Kidney (tissue), 14 donors: ENCODE measurements around the gene OLIG3. TPM values are rescaled to one million over a fixed set of nuclear protein-coding genes. Genes with fewer than 3 reads are reported as not detected.

Experiments
- DNase-seq, 5 donors: peaks; one replicate each; pipeline ENCODE4 v3.0.0-alpha.2; 2013 to 2020
- FAIRE-seq: peaks from 2 replicates; lab custom pipeline; 2012; peaks lifted over from hg19 to GRCh38; lab: Jason Lieb, UNC
- H3K27ac ChIP-seq, 2 donors: one replicate each; pipeline ENCODE4 v1.7.0; 2013; ENCODE audit warnings: low read depth in 2 of 2, low read length in 2 of 2, inconsistent platforms in 1 of 2
- H3K27me3 ChIP-seq: one replicate; pipeline ENCODE4 v1.7.1; 2013; ENCODE audit warnings: low read length, inconsistent platforms; ENCODE audit not compliant: control insufficient read depth, insufficient read depth
- H3K36me3 ChIP-seq, 3 donors: one replicate each; pipeline versions ENCODE4 v1.7.0 to v1.7.1; 2013; ENCODE audit warnings: low read length in 3 of 3, control low read depth in 1 of 3, inconsistent platforms in 1 of 3; ENCODE audit not compliant: insufficient read depth in 3 of 3, control insufficient read depth in 2 of 3
- H3K4me1 ChIP-seq, 3 donors: one replicate each; pipeline versions ENCODE4 v1.7.0 to v1.7.1; 2013; ENCODE audit warnings: low read length in 3 of 3, inconsistent platforms in 1 of 3, low read depth in 1 of 3; ENCODE audit not compliant: control insufficient read depth in 2 of 3, insufficient read depth in 2 of 3
- H3K4me3 ChIP-seq, 3 donors: one replicate each; pipeline versions ENCODE4 v1.7.0 to v1.8.1; 2013; ENCODE audit warnings: low read length in 3 of 3, control low read depth in 1 of 3, inconsistent platforms in 1 of 3
- H3K9ac ChIP-seq, 3 donors: one replicate each; pipeline versions ENCODE4 v1.7.0 to v1.7.1; 2013; ENCODE audit warnings: low read length in 3 of 3, control low read depth in 1 of 3, inconsistent platforms in 1 of 3
- H3K9me3 ChIP-seq, 3 donors: one replicate each; pipeline versions ENCODE4 v1.7.0 to v1.7.1; 2013; ENCODE audit warnings: low read length in 3 of 3, control low read depth in 1 of 3, inconsistent platforms in 1 of 3; ENCODE audit not compliant: control insufficient read depth in 2 of 3, insufficient read depth in 1 of 3
- CTCF ChIP-seq: IDR thresholded peaks from 3 replicates; pipeline ENCODE4 v1.5.1; 2012; ENCODE audit warnings: mild to moderate bottlenecking, moderate library complexity, borderline replicate concordance; ENCODE audit not compliant: insufficient read depth; ENCODE audit errors: extremely low read depth
- intact Hi-C: fragments of 100-400 bp; cut with DNase I; formaldehyde crosslinking; loops from one replicate; pipeline ENCODE4 v1.11.1; 2022
- polyA plus RNA-seq: library from polyadenylated mRNA; stranded (reverse); fragments of 350-450 nt; fragmentation: Illumina TruSeq; extraction: RNeasy Lipid Tissue Mini Kit (QIAGEN cat#74804); gene quantifications from one replicate; pipeline ENCODE4 v1.2.3, GENCODE V29; 2014; ENCODE audit warnings: low read depth, low replicate concordance; ENCODE audit not compliant: insufficient read depth
- total RNA-seq: library from RNA; stranded (reverse); fragmentation: NEBNext Ultra II Directional; extraction: Animal tissue kit (Norgen Biotek cat#: 25700); gene quantifications from one replicate; pipeline ENCODE4 v1.2.1, GENCODE V29; 2021
- donor health status: control.
- donor health status: control.
- donor health status: control.
- donor health status: control.
- donor health status: control.
- donor health status: DM: yes; HTN: yes; CAD: no.
- donor health status: Normal renal cell carcinoma (clear cell type).

Gene OLIG3
- total and polyA plus RNA-seq, 2 donors from 2014 or later: not detected

GRCh38 chr6:137497721-137498463, 3.7 kb upstream of the OLIG3 start:
- Histone ChIP-seq H3K4me1 (peaks cover 0 to 12% (median 9%) of the 10 kb centered on the region in 3 donors), H3K9ac (no peak overlapping the region), H3K4me3 (peak overlapping the region in 2 of 3 donors; percentile 23 to 24), H3K27me3 (peaks cover 71% of the 10 kb centered on the region), H3K36me3 (no peaks in the 10 kb centered on the region), H3K9me3 (no peaks in the 10 kb centered on the region), H3K27ac (no peak overlapping the region)
- intact Hi-C loops: no loop called here
- FAIRE-seq (no peak), DNase-seq (peak in 4 of 5 donors; percentile 29 to 56 (median 48))
- no peak for TF ChIP-seq CTCF

- Histone ChIP-seq H3K9me3 (no peaks in the 10 kb centered on the region), H3K9ac (no peak overlapping the region), H3K27me3 (peaks cover 77% of the 10 kb centered on the region), H3K4me1 (peaks cover 0 to 12% (median 9%) of the 10 kb centered on the region in 3 donors), H3K4me3 (peak overlapping the region in 1 of 3 donors; percentile 24), H3K27ac (no peak overlapping the region), H3K36me3 (no peaks in the 10 kb centered on the region)
- FAIRE-seq: no peak
- intact Hi-C loops: no loop called here
- DNase-seq: peak in 2 of 5 donors; percentile 25 to 26
- no peak for TF ChIP-seq CTCF
Measured at GRCh38 chr6:137496909-137497720, 2.9 kb upstream of the OLIG3 start.

DNA sequence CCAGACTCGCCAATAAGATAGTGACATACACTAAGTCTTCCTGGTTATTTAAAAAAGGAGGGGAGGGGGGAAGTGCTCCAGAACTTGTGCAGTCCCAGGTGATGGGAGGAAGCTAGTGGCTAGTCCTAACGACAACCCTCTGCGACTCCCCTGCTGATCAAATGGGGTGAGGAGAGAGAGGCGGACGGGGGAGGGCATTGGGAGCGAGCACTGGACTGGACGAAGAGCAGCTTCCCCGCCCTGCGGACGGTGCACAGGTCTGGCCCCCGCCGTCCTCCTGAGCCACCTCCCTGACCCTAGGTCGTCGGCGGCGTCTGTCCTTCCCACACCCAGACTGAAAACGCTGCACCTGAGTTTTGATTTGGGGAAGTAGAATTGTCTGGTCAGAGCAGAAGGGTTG, 2.2 kb upstream of the OLIG3 start:
- no peak overlapping the region for H3K27ac ChIP-seq
- H3K4me1 ChIP-seq: peaks cover 0 to 12% (median 9%) of the 10 kb centered on the region in 3 donors
- no peak for TF ChIP-seq CTCF
- peak in 1 of 5 donors; percentile 69 for DNase-seq
- no peak overlapping the region for H3K9ac ChIP-seq
- intact Hi-C loops: no loop called here
- H3K4me3 ChIP-seq: no peak overlapping the region
- peaks cover 81% of the 10 kb centered on the region for H3K27me3 ChIP-seq
- no peak for FAIRE-seq
- no peaks in the 10 kb centered on the region for H3K36me3 ChIP-seq
- no peaks in the 10 kb centered on the region for H3K9me3 ChIP-seq
